Hepatocyte (in vitro differentiated cells): ENCODE data around the gene CFAP126.
"Not testable (repeated sequence)": the region's sequence is repeated elsewhere in the genome, so short reads cannot be mapped to it uniquely, and the experiment has no call there.

Experiments
- EZH2 ChIP-seq: fragments of 200-600 bp; sonication (generic); IDR thresholded peaks from 2 replicates; pipeline ENCODE4 v1.6.1; 2016; ENCODE audit warnings: antibody characterized with exemption, mild to moderate bottlenecking, borderline replicate concordance
- EZH2phosphoT487 ChIP-seq: fragments of 200-600 bp; sonication (generic); IDR thresholded peaks from one replicate; pipeline ENCODE4 v1.6.1; 2018; ENCODE audit warnings: antibody characterized with exemption, mild to moderate bottlenecking, low read depth, moderate library complexity; ENCODE audit not compliant: unreplicated experiment, severe bottlenecking
- TF ChIP-seq, protein P1 (sequence below): fragments of 200-600 bp; sonication (generic); IDR thresholded peaks from 2 replicates; pipeline ENCODE4 v1.5.1; 2016; ENCODE audit warnings: antibody characterized with exemption, mild to moderate bottlenecking; ENCODE audit not compliant: poor library complexity

DNA sequence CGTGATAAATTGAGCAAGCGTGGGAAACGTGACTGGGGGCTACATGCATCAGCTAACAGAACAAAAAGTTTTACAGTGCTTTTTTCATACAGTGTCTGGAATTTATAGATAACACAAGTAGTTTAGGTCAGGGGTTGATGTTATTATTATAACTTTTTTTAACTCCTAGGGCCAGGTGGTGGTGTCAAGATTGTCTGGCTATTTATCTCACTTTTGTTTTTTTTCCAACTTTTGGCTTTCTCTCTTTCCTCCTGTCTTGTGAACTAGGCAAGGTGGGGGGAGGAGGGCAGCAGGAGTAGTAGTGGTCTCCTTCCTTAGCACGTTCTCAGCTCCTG lies 42.9 kb upstream of the CFAP126 start:
- TF ChIP-seq, protein P1, sequence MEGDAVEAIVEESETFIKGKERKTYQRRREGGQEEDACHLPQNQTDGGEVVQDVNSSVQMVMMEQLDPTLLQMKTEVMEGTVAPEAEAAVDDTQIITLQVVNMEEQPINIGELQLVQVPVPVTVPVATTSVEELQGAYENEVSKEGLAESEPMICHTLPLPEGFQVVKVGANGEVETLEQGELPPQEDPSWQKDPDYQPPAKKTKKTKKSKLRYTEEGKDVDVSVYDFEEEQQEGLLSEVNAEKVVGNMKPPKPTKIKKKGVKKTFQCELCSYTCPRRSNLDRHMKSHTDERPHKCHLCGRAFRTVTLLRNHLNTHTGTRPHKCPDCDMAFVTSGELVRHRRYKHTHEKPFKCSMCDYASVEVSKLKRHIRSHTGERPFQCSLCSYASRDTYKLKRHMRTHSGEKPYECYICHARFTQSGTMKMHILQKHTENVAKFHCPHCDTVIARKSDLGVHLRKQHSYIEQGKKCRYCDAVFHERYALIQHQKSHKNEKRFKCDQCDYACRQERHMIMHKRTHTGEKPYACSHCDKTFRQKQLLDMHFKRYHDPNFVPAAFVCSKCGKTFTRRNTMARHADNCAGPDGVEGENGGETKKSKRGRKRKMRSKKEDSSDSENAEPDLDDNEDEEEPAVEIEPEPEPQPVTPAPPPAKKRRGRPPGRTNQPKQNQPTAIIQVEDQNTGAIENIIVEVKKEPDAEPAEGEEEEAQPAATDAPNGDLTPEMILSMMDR: not testable (repeated sequence)
- not testable (repeated sequence) for TF ChIP-seq EZH2, EZH2phosphoT487
